MM.1S (cell line): ENCODE measurements around the gene ATP8B1.

Experiments used
- DNase-seq: peaks from one replicate; pipeline ENCODE4 v3.0.0-alpha.2; 2015
- H2AFZ ChIP-seq: fragments of 300-600 bp; sonication (generic); 2 replicates; pipeline ENCODE4 v1.6.0; 2016; ENCODE audit warnings: antibody characterized with exemption, low read length
- H3F3A ChIP-seq: fragments of 300-600 bp; sonication (generic); 2 replicates; pipeline ENCODE4 v1.6.1; 2016; ENCODE audit warnings: mild to moderate bottlenecking, antibody characterized with exemption, low read length, moderate library complexity, mixed read lengths; ENCODE audit not compliant: insufficient read depth
- H3K27ac ChIP-seq: fragments of 300-600 bp; sonication (generic); 2 replicates; pipeline ENCODE4 v1.5.1; 2016; ENCODE audit warnings: mild to moderate bottlenecking, low read length
- H3K27me3 ChIP-seq: fragments of 300-600 bp; sonication (generic); replicated peaks from 2 replicates; pipeline ENCODE4 v1.6.0; 2016; ENCODE audit warnings: low read length; ENCODE audit not compliant: insufficient read depth
- H3K36me3 ChIP-seq: fragments of 300-600 bp; sonication (generic); replicated peaks from 2 replicates; pipeline ENCODE4 v1.6.1; 2016; ENCODE audit warnings: mild to moderate bottlenecking, low read length, mixed read lengths; ENCODE audit not compliant: insufficient read depth
- H3K4me1 ChIP-seq: fragments of 300-600 bp; sonication (generic); 2 replicates; pipeline ENCODE4 v1.6.1; 2016; ENCODE audit warnings: low read length, mixed read lengths
- H3K4me2 ChIP-seq: fragments of 300-600 bp; sonication (generic); 2 replicates; pipeline ENCODE4 v1.6.0; 2016; ENCODE audit warnings: low read depth, low read length
- H3K4me3 ChIP-seq: fragments of 300-600 bp; sonication (generic); 2 replicates; pipeline ENCODE4 v1.5.1; 2016; ENCODE audit warnings: low read length, mixed read lengths
- H3K79me2 ChIP-seq: fragments of 300-600 bp; sonication (generic); 2 replicates; pipeline ENCODE4 v1.6.1; 2016; ENCODE audit warnings: mixed run types, low read length, mixed read lengths
- H3K9ac ChIP-seq: fragments of 300-600 bp; sonication (generic); 2 replicates; pipeline ENCODE4 v1.6.1; 2016; ENCODE audit warnings: low read length, mixed read lengths
- H3K9me2 ChIP-seq: fragments of 300-600 bp; sonication (generic); replicated peaks from 2 replicates; pipeline ENCODE4 v1.6.1; 2016; ENCODE audit warnings: mild to moderate bottlenecking, low read length, mixed read lengths; ENCODE audit not compliant: insufficient read depth
- H3K9me3 ChIP-seq: fragments of 300-600 bp; sonication (generic); replicated peaks from 2 replicates; pipeline ENCODE4 v1.6.1; 2016; ENCODE audit warnings: mild to moderate bottlenecking, low read length, mixed read lengths; ENCODE audit not compliant: insufficient read depth
- H4K20me1 ChIP-seq: fragments of 300-600 bp; sonication (generic); 2 replicates; pipeline ENCODE4 v1.6.1; 2016; ENCODE audit warnings: mild to moderate bottlenecking, low read length, moderate library complexity, mixed read lengths; ENCODE audit not compliant: insufficient read depth
- EZH2 ChIP-seq: fragments of 300-600 bp; sonication (generic); optimal IDR thresholded peaks from 2 replicates; pipeline ENCODE3; 2017; ENCODE audit warnings: low read depth, mild to moderate bottlenecking, antibody characterized with exemption, low read length, mixed read lengths
- EZH2phosphoT487 ChIP-seq: fragments of 300-600 bp; sonication (generic); IDR thresholded peaks from 2 replicates; pipeline ENCODE4 v1.6.1; 2018; ENCODE audit warnings: antibody characterized with exemption, low read length
- TF ChIP-seq, protein P1 (sequence below): fragments of 300-600 bp; sonication (generic); IDR thresholded peaks from 2 replicates; pipeline ENCODE4 v1.5.1; 2016; ENCODE audit warnings: antibody characterized with exemption, low read length, mixed read lengths

ATP8B1 gene

DNA sequence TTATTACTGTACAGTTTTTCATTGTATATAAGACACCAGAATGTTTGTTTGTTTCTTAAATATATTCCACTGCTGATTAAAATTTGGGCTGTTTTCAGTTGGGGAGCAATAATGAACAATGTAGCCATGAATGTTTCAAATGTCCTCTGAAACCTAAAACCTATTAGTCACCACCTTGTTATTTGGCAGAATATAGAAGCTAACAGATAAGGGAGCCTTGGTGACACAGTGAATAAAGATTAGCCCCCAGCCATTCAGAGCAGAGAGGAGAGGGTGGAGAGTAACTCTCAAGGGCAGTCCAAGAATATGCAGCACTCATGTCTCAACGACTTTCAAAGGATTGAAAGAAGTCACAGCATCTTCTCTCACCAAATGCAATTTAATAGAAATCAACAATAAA, 43.1 kb upstream of the ATP8B1 start:
- Histone ChIP-seq H3K9me3 (no peaks in the 10 kb centered on the region), H4K20me1 (no peaks in the 10 kb centered on the region), H3K9me2 (no peaks in the 10 kb centered on the region), H3F3A (no peaks in the 10 kb centered on the region), H2AFZ (no peak overlapping the region), H3K4me1 (no peaks in the 10 kb centered on the region), H3K27ac (no peak overlapping the region), H3K4me3 (no peak overlapping the region), H3K9ac (no peak overlapping the region), H3K4me2 (no peak overlapping the region), H3K36me3 (no peaks in the 10 kb centered on the region), H3K27me3 (no peaks in the 10 kb centered on the region), H3K79me2 (no peaks in the 10 kb centered on the region)
- no peak for TF ChIP-seq EZH2
- TF ChIP-seq, protein P1, sequence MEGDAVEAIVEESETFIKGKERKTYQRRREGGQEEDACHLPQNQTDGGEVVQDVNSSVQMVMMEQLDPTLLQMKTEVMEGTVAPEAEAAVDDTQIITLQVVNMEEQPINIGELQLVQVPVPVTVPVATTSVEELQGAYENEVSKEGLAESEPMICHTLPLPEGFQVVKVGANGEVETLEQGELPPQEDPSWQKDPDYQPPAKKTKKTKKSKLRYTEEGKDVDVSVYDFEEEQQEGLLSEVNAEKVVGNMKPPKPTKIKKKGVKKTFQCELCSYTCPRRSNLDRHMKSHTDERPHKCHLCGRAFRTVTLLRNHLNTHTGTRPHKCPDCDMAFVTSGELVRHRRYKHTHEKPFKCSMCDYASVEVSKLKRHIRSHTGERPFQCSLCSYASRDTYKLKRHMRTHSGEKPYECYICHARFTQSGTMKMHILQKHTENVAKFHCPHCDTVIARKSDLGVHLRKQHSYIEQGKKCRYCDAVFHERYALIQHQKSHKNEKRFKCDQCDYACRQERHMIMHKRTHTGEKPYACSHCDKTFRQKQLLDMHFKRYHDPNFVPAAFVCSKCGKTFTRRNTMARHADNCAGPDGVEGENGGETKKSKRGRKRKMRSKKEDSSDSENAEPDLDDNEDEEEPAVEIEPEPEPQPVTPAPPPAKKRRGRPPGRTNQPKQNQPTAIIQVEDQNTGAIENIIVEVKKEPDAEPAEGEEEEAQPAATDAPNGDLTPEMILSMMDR: no peak
- TF ChIP-seq EZH2phosphoT487: no peak
- no peak for DNase-seq

DNA sequence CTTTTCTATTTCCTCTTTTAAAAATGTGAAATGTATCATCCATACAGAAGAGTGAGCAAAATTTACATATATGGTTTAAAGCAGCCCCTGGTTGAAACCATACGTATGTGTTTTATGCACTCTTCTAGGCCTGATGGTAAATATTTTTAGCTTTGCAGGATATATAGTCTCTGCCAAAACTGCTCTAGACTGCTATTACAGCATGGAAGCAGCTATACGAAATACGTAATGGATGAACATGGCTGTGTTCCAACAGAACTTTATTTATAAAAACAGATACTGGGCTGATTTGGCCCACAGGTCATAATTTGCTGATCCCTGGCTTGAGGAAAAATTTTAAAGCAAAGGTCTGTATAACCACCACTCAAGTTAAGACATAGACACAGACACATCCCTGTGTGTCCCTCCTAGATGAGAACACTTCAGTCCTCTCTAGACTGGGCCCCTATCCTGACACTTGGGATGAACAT, 42.5 kb upstream of the ATP8B1 start:
- H2AFZ ChIP-seq: no peak overlapping the region
- H3K27me3 ChIP-seq: no peaks in the 10 kb centered on the region
- H3K9ac ChIP-seq: no peak overlapping the region
- H3K9me2 ChIP-seq: no peaks in the 10 kb centered on the region
- H3K36me3 ChIP-seq: no peaks in the 10 kb centered on the region
- no peaks in the 10 kb centered on the region for H3K9me3 ChIP-seq
- H3K27ac ChIP-seq: no peak overlapping the region
- TF ChIP-seq EZH2 (no peak), EZH2phosphoT487 (no peak)
- TF ChIP-seq, protein P1: no peak
- no peaks in the 10 kb centered on the region for H3F3A ChIP-seq
- H3K79me2 ChIP-seq: no peaks in the 10 kb centered on the region
- no peaks in the 10 kb centered on the region for H4K20me1 ChIP-seq
- DNase-seq: no peak
- no peak overlapping the region for H3K4me3 ChIP-seq
- no peak overlapping the region for H3K4me2 ChIP-seq
- H3K4me1 ChIP-seq: no peaks in the 10 kb centered on the region

DNA sequence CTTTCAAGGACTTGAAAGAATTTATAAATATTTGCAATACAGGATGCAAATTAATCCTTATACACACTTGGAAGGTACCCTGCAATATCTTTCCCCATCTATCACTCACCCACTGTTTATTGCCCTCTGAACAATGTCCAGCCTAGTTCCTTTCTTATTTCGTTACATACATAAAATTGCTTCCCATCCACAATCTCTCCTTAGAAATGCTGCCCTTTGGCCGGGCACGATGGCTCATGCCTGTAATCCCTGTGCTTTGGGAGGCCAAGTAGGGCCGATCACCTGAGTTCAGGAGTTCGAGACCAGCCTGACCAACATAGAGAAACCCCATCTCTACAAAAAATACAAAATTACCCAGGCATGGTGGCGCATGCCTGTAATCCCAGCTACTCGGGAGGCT, 41.2 kb upstream of the ATP8B1 start:
- Histone ChIP-seq H3K9ac (no peak overlapping the region), H3K4me2 (no peak overlapping the region), H3K36me3 (no peaks in the 10 kb centered on the region), H3K9me3 (no peaks in the 10 kb centered on the region), H3K27me3 (no peaks in the 10 kb centered on the region), H3K79me2 (no peaks in the 10 kb centered on the region), H3K4me3 (no peak overlapping the region), H2AFZ (no peak overlapping the region), H3K4me1 (no peaks in the 10 kb centered on the region), H4K20me1 (no peaks in the 10 kb centered on the region), H3F3A (no peaks in the 10 kb centered on the region), H3K9me2 (no peaks in the 10 kb centered on the region), H3K27ac (no peak overlapping the region)
- DNase-seq: no peak
- no peak for TF ChIP-seq EZH2
- no peak for TF ChIP-seq EZH2phosphoT487
- TF ChIP-seq, protein P1: no peak
